ENCODE measurements around the gene LYPD8.
A peak's percentile ranks its signal among the peaks of the same experiment; 100 is the strongest.
"Not testable (repeated sequence)": the region's sequence is repeated elsewhere in the genome, so short reads cannot be mapped to it uniquely, and the experiment has no call there.

The LYPD8 gene, protein sequence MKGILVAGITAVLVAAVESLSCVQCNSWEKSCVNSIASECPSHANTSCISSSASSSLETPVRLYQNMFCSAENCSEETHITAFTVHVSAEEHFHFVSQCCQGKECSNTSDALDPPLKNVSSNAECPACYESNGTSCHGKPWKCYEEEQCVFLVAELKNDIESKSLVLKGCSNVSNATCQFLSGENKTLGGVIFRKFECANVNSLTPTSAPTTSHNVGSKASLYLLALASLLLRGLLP

GRCh38 chr1:248755517-248755916 is at the start of gene LYPD8:
Gene LYPD8 (minus strand): TSS chr1:248755759. CDS start chr1:248751081, 4,678 bp downstream.
- no peak for DNase-seq

- no peak for DNase-seq
These were observed 49.5 kb upstream of the LYPD8 start for GRCh38 chr1:248804771-248805681.

DNA sequence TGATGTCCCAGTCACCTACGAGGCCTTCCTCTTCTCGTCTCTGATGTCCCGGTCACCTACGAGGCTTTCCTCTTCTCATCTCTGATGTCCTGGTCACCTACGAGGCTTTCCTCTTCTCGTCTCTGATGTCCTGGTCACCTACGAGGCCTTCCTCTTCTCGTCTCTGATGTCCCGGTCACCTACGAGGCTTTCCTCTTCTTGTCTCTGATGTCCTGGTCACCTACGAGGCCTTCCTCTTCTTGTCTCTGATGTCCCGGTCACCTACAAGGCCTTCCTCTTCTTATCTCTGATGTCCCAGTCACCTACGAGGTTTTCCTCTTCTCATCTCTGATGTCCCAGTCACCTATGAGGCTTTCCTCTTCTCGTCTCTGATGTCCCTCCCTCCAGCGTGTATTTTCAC is 47.9 kb upstream of the LYPD8 start:
- not testable (repeated sequence) for DNase-seq

GRCh38 chr1:248802454-248802853 is 46.9 kb upstream of the LYPD8 start:
- DNase-seq, result no peak

GRCh38 chr1:248800459-248800858 is 44.9 kb upstream of the LYPD8 start:
- DNase-seq, result no peak

GRCh38 chr1:248798791-248799190 is 43.2 kb upstream of the LYPD8 start:
- no peak for DNase-seq

GRCh38 chr1:248794663-248795062 is 39.1 kb upstream of the LYPD8 start:
- not testable (repeated sequence) for DNase-seq

DNA sequence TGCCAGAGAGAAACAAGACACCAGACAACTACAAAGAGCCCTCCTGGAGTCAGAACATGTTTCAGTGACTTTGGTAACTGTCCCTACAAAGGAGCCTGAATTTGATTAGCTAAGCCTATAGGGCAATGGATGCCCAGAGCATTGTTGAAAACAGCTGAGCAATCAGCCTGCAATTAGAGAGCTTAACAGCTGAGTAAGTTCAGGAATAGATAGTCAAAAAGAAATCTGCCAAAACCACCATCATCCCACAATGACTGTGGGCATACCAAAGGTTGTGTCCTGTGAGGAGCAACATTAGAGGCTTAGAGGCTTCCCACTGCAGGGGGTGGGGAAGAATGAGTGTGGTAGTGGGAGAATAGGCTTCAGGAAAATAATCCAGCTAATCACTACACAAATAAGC is 38.0 kb upstream of the LYPD8 start:
- peak; percentile 12 to 53 for DNase-seq

- DNase-seq, result no peak
These were observed 36.8 kb upstream of the LYPD8 start for GRCh38 chr1:248792342-248792741.

DNA sequence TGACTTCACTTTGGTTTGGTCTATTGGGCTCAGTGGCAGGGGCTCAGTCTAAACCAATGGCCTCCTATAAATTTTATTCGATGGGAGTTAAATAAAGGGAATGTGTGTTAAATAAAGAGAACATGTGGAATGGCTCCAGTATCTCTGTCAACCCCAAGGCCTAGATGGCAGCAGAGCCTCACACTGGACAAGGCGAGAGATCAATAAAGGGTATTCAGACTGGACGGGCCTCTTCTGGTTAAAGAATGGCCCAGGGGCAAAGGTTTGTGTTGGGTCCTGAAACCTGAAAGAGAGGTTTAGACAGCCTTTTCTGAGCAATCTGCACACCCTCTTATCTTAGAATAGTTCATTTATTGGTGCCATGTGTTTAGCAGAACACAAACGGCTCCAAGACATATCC is 35.5 kb upstream of the LYPD8 start:
- DNase-seq, result no peak

DNA sequence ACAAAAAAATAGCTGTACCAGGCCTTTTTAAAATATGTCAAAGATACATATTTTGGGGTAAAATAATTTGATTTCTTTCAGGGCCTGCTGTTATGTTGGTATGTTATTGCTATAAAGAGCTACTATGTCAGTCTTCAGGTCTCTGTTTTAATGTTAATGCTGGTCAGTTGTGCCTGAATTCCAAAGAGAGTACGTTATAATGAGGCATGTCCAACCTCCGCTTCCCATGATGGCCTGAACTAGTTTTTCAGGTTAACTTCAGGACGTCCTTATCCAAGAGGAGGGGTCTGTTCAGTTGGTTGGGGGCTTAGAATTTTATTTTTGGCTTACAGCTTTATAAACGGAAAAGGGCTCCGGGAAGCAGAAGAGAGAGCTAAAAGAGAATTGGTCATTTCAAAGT is 34.9 kb upstream of the LYPD8 start:
- DNase-seq, result no peak

DNA sequence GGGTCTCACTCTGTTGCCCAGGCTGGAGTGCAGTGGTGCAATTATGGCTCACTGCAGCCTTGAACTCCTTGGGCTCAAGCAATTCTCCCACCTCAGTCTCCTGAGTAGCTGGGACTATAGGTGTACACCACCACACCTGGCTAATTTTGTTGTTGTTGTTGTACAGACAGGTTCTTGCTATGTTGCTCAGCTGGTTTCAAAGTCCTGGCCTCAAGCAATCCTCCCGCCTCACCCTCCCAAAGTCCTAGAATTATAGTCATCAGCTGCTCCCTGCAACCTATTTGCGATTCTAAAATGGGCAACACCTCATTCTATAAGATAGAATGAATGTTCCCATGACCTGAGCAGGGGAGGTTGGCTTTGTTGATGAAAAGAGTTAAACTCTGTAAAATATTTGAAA is 33.8 kb upstream of the LYPD8 start:
- not testable (repeated sequence) for DNase-seq

GRCh38 chr1:248788327-248788726 is 32.8 kb upstream of the LYPD8 start:
- DNase-seq, result no peak

GRCh38 chr1:248787430-248787829 is 31.9 kb upstream of the LYPD8 start:
- no peak for DNase-seq

GRCh38 chr1:248786156-248786555 is 30.6 kb upstream of the LYPD8 start:
- no peak for DNase-seq

DNA sequence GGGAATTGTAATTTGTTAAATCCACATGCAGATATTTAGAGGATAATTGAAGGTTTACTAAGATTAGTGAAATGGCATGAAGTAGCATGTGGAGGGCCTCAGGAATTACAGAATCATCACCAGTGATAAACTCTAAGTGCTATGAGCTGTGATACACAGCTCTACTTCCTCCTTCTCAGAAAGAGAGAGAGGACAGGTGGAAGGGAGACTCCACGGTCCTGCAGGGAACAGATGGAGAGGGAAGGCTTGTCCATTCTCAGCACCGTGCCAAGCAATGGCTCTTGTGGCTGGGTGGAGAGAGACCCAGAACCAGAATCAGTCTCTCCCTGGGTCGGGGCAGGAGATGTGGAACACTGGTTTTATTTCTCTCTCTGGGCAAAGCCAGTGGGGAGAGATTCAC is 27.8 kb upstream of the LYPD8 start:
- DNase-seq, result no peak

DNA sequence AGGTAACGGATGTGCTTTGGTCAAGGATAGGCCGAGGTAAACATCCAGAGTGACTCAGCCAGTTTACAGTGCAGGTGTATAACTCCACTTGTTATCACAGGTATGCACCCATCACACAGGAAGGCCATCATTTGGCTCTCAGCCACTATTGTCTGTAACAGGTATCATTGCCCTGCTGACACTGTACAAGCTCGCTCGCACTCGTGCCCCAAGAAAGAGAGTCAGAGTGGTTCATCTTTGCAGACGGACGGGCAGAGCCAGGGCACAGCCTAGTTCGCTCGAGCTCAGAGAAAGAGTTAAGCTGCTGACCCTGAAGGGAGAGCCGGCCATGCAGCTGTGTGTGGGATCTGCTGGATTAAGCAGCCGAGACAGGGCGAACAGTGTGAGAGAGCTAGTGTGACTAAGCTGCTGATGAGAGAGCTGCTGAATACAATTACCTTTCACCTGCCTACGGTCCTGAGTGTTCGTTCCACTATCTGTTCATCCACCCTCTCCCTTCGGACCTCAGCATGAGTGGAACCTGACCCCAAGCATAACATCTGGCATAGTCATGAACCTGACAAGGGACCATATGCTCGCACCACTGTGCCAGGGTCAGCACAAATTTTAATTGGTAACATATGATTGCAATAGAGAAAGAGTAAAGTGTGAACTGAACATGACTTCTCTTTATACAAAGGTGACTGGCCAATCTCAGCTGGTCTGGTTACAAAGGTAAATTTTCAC is 27.0 kb upstream of the LYPD8 start:
- no peak for DNase-seq

- no peak for DNase-seq
These were observed 23.8 kb upstream of the LYPD8 start for GRCh38 chr1:248779350-248779749.

- DNase-seq, result no peak
These were observed 23.3 kb upstream of the LYPD8 start for GRCh38 chr1:248778906-248779305.

DNA sequence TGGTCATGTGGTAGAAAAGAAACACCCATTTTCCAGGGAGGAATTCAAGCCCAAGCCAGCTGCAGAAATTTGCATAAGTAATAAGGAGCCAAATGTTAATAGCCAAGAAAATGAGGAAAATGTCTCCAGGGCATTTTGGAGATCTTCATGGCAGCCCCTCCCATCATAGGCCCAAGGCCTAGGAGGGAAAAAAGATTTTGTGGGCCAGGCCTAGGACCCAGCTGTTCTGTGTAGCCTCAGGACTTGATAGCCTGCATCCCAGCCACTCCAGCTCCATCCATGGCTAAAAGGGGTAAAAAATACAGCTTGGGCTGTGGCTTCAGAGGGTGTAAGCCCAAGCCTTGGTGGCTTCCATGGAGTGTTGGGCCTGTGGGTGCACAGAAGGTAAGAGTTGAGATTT is 21.4 kb upstream of the LYPD8 start:
- no peak for DNase-seq

GRCh38 chr1:248775441-248775840 is 19.9 kb upstream of the LYPD8 start:
- no peak for DNase-seq

DNA sequence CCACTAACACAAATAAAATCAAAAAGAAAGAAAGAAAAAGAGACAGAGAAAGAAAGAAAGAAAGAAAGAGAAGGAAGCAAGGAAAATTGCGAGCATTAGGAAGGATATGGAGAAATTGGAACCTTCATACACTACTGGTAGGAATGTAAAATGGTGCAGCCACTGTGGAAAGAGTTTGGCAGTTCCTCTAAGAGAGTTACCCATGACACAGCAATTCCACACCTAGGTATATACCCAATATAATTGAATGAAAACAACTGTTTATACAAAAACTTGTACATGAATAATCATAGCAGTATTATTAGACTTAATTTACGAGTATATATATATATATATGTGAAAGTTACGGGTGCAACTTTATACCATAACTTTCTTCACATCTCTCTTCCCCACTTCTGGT is 4.1 kb upstream of the LYPD8 start:
- DNase-seq, result no peak

DNA sequence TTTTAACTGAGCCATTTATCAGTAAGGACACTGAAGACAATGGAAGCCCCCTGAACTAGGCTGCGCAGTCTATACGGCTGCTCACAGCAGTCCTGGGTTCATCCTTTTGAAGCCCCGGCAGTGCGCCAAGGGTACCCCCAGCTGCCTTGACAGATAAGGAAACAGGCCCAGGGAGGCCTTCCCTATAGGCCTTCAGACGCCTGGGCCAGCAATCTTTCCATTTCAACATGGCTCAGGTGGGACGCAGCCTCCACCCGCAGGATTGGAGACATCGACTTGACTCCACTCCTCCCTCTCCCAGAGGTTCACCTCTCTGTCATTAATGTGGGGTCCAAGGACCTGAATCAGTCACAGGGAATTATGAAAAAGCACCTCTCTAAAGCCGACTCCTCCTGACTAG is 2.8 kb upstream of the LYPD8 start:
- no peak for DNase-seq

- no peak for DNase-seq
These were observed 2.2 kb upstream of the LYPD8 start for GRCh38 chr1:248757784-248758195.
